ENCODE data around the gene PSMD2. TPM values are rescaled to one million over a fixed set of nuclear protein-coding genes. Genes with fewer than 3 reads are reported as not detected.
A peak's percentile ranks its signal among the peaks of the same experiment; 100 is the strongest.

Gene PSMD2
- polyA plus RNA-seq, 1 donor from 2014 or later: 319 TPM

DNA sequence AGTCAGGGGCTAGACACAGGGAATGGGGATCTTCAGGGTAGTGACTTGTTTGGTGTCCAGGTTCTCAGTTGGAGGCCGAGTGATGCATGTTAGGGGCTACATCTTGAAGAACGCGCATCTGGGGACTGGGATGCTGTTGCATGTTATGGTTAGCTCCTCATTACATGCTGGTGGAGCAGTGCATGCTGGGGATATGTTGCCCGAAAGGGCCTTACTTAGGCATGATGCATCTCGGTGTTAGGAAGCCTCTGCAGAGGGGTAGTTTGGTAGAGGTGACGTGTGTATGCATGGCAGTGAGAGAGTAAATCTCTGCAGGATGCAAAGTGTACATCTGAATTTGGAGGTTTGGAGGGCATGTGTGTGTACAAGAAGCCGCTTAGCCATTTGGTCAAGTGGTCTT lies 17.8 kb downstream of the PSMD2 start:
- peak overlapping the region; percentile 87 for H3K4me3 ChIP-seq (ENCODE audit: low read length)
- no peak overlapping the region for H3K9ac ChIP-seq (ENCODE audit: low read length)

DNA sequence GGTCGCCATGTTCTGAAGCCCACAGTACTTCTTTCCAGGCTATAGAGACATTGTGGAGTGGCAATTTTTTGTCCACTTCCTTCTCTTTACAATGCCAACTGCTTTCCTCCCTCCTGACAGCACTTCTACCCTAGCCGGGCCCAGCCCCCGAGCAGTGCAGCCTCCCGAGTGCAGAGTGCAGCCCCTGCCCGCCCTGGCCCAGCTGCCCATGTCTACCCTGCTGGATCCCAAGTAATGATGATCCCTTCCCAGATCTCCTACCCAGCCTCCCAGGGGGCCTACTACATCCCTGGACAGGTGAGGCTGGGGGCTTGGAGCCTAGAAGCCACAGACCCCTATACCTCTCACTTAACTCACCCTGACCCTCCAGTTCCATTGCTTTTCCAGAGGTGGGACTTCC lies 18.2 kb downstream of the PSMD2 start:
- Histone ChIP-seq H3K27ac (ENCODE audit: low read length) (no peak overlapping the region), H3F3A (ENCODE audit: insufficient read depth, low read length, poor library complexity, severe bottlenecking) (no peaks in the 10 kb centered on the region), H3K4me2 (ENCODE audit: low read length) (no peak overlapping the region), H3K4me3 (ENCODE audit: low read length) (no peak overlapping the region), H3K79me2 (replicated peaks; ENCODE audit: insufficient read depth, low read length) (peaks cover 35% of the 10 kb centered on the region), H2AFZ (ENCODE audit: low read depth, low read length) (no peak overlapping the region), H3K36me3 (ENCODE audit: insufficient read depth, low read length) (no peaks in the 10 kb centered on the region), H3K9ac (ENCODE audit: low read length) (no peak overlapping the region), H3K9me2 (ENCODE audit: insufficient read depth, low read length) (no peaks in the 10 kb centered on the region), H3K27me3 (ENCODE audit: insufficient read depth, low read depth, low read length) (no peaks in the 10 kb centered on the region), H3K9me3 (ENCODE audit: low read length) (no peaks in the 10 kb centered on the region), H4K20me1 (ENCODE audit: insufficient read depth) (no peaks in the 10 kb centered on the region)
- TF ChIP-seq EZH2 (IDR thresholded peaks at IDR 0.05; ENCODE audit: borderline replicate concordance, insufficient read depth, low read length, poor library complexity, severe bottlenecking) (no peak), POLR2AphosphoS5 (IDR thresholded peaks at IDR 0.05) (no peak), SMC3 (conservative IDR thresholded peaks at IDR 0.05; ENCODE audit: poor library complexity) (no peak), EP300 (conservative IDR thresholded peaks at IDR 0.05; ENCODE audit: poor library complexity, severe bottlenecking) (no peak), RAD21 (conservative IDR thresholded peaks at IDR 0.05) (no peak), TAF1 (IDR thresholded peaks at IDR 0.05; ENCODE audit: low read depth) (no peak), MXI1 (conservative IDR thresholded peaks at IDR 0.05; ENCODE audit: poor library complexity, severe bottlenecking) (no peak)
- TF ChIP-seq, protein P1, sequence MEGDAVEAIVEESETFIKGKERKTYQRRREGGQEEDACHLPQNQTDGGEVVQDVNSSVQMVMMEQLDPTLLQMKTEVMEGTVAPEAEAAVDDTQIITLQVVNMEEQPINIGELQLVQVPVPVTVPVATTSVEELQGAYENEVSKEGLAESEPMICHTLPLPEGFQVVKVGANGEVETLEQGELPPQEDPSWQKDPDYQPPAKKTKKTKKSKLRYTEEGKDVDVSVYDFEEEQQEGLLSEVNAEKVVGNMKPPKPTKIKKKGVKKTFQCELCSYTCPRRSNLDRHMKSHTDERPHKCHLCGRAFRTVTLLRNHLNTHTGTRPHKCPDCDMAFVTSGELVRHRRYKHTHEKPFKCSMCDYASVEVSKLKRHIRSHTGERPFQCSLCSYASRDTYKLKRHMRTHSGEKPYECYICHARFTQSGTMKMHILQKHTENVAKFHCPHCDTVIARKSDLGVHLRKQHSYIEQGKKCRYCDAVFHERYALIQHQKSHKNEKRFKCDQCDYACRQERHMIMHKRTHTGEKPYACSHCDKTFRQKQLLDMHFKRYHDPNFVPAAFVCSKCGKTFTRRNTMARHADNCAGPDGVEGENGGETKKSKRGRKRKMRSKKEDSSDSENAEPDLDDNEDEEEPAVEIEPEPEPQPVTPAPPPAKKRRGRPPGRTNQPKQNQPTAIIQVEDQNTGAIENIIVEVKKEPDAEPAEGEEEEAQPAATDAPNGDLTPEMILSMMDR (IDR thresholded peaks at IDR 0.05; ENCODE audit: poor library complexity, severe bottlenecking): no peak
- TF ChIP-seq, protein P2, sequence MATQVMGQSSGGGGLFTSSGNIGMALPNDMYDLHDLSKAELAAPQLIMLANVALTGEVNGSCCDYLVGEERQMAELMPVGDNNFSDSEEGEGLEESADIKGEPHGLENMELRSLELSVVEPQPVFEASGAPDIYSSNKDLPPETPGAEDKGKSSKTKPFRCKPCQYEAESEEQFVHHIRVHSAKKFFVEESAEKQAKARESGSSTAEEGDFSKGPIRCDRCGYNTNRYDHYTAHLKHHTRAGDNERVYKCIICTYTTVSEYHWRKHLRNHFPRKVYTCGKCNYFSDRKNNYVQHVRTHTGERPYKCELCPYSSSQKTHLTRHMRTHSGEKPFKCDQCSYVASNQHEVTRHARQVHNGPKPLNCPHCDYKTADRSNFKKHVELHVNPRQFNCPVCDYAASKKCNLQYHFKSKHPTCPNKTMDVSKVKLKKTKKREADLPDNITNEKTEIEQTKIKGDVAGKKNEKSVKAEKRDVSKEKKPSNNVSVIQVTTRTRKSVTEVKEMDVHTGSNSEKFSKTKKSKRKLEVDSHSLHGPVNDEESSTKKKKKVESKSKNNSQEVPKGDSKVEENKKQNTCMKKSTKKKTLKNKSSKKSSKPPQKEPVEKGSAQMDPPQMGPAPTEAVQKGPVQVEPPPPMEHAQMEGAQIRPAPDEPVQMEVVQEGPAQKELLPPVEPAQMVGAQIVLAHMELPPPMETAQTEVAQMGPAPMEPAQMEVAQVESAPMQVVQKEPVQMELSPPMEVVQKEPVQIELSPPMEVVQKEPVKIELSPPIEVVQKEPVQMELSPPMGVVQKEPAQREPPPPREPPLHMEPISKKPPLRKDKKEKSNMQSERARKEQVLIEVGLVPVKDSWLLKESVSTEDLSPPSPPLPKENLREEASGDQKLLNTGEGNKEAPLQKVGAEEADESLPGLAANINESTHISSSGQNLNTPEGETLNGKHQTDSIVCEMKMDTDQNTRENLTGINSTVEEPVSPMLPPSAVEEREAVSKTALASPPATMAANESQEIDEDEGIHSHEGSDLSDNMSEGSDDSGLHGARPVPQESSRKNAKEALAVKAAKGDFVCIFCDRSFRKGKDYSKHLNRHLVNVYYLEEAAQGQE (IDR thresholded peaks at IDR 0.05; ENCODE audit: borderline replicate concordance): no peak

More for the DNA sequence above, 17.8 kb downstream of the PSMD2 start:
- Histone ChIP-seq H3F3A (ENCODE audit: insufficient read depth, low read length, poor library complexity, severe bottlenecking) (no peaks in the 10 kb centered on the region), H2AFZ (ENCODE audit: low read depth, low read length) (no peak overlapping the region), H4K20me1 (ENCODE audit: insufficient read depth) (no peaks in the 10 kb centered on the region), H3K27me3 (ENCODE audit: insufficient read depth, low read depth, low read length) (no peaks in the 10 kb centered on the region), H3K79me2 (replicated peaks; ENCODE audit: insufficient read depth, low read length) (peaks cover 35% of the 10 kb centered on the region), H3K36me3 (ENCODE audit: insufficient read depth, low read length) (no peaks in the 10 kb centered on the region), H3K27ac (ENCODE audit: low read length) (no peak overlapping the region), H3K4me2 (ENCODE audit: low read length) (no peak overlapping the region), H3K9me3 (ENCODE audit: low read length) (no peaks in the 10 kb centered on the region), H3K9me2 (ENCODE audit: insufficient read depth, low read length) (no peaks in the 10 kb centered on the region)
- TF ChIP-seq POLR2AphosphoS5 (IDR thresholded peaks at IDR 0.05): no peak

DNA sequence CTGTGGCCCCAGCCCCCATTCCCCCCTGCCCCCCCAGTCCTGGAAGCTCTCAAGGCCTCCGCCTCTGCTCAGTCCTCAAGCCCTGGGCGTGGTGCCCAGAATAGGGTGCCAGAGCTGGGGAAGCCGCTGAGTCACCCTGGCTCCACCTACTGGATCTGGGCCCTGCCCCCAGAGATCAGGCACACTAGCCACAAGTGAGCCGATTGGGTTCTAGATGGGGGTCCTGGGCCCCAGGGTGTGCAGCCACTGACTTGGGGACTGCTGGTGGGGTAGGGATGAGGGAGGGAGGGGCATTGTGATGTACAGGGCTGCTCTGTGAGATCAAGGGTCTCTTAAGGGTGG lies 21.0 kb downstream of the PSMD2 start:
- Histone ChIP-seq H3F3A (ENCODE audit: insufficient read depth, low read length, poor library complexity, severe bottlenecking) (no peaks in the 10 kb centered on the region), H3K27ac (ENCODE audit: low read length) (no peak overlapping the region), H3K9ac (ENCODE audit: low read length) (no peak overlapping the region), H3K9me3 (ENCODE audit: low read length) (no peaks in the 10 kb centered on the region), H3K9me2 (ENCODE audit: insufficient read depth, low read length) (no peaks in the 10 kb centered on the region), H3K4me2 (ENCODE audit: low read length) (no peak overlapping the region), H3K27me3 (ENCODE audit: insufficient read depth, low read depth, low read length) (no peaks in the 10 kb centered on the region), H4K20me1 (ENCODE audit: insufficient read depth) (no peaks in the 10 kb centered on the region), H3K36me3 (ENCODE audit: insufficient read depth, low read length) (no peaks in the 10 kb centered on the region), H3K79me2 (replicated peaks; ENCODE audit: insufficient read depth, low read length) (peaks cover 35% of the 10 kb centered on the region), H2AFZ (ENCODE audit: low read depth, low read length) (no peak overlapping the region), H3K4me3 (ENCODE audit: low read length) (no peak overlapping the region)
- TF ChIP-seq TAF1 (IDR thresholded peaks at IDR 0.05; ENCODE audit: low read depth) (no peak), RAD21 (conservative IDR thresholded peaks at IDR 0.05) (no peak), MXI1 (conservative IDR thresholded peaks at IDR 0.05; ENCODE audit: poor library complexity, severe bottlenecking) (no peak), POLR2AphosphoS5 (IDR thresholded peaks at IDR 0.05) (no peak), EP300 (conservative IDR thresholded peaks at IDR 0.05; ENCODE audit: poor library complexity, severe bottlenecking) (no peak), EZH2 (IDR thresholded peaks at IDR 0.05; ENCODE audit: borderline replicate concordance, insufficient read depth, low read length, poor library complexity, severe bottlenecking) (no peak), SMC3 (conservative IDR thresholded peaks at IDR 0.05; ENCODE audit: poor library complexity) (no peak)
- TF ChIP-seq, protein P1 (IDR thresholded peaks at IDR 0.05; ENCODE audit: poor library complexity, severe bottlenecking): no peak
- TF ChIP-seq, protein P2 (IDR thresholded peaks at IDR 0.05; ENCODE audit: borderline replicate concordance): no peak

All from neural cell (in vitro differentiated cells).